Keratinocyte (primary cell): Measurements from ENCODE around the gene TRAPPC10. TPM values are rescaled to one million over a fixed set of nuclear protein-coding genes. Genes with fewer than 3 reads are reported as not detected.

ENCODE experiments used
- DNase-seq: peaks from one replicate; pipeline ENCODE4 v3.0.0-alpha.2; 2011; ENCODE audit warnings: low read depth, missing footprints, low spot score
- FAIRE-seq: peaks from 2 replicates; lab custom pipeline; 2011; peaks lifted over from hg19 to GRCh38; lab: Jason Lieb, UNC
- H2AFZ ChIP-seq: 2 replicates; pipeline ENCODE4 v1.6.0; 2012; ENCODE audit warnings: low read length, control low read depth, inconsistent platforms; ENCODE audit not compliant: control insufficient read depth
- H3K27ac ChIP-seq: 2 replicates; pipeline ENCODE4 v1.5.1; 2011; ENCODE audit warnings: low read length; ENCODE audit not compliant: control insufficient read depth, insufficient read depth
- H3K27me3 ChIP-seq: 3 replicates; pipeline ENCODE4 v1.6.0; 2011; ENCODE audit warnings: low read length; ENCODE audit not compliant: control insufficient read depth, insufficient read depth; ENCODE audit errors: extremely low read depth
- H3K36me3 ChIP-seq, 2 experiments: 2 replicates in 1 of 2; 3 replicates in 1 of 2; pipeline ENCODE4 v1.5.1; 2011; ENCODE audit warnings: low read length in 2 of 2, mild to moderate bottlenecking in 1 of 2; ENCODE audit not compliant: control insufficient read depth in 2 of 2, insufficient read depth in 2 of 2; ENCODE audit errors: extremely low read depth in 1 of 2
- H3K4me1 ChIP-seq: 3 replicates; pipeline ENCODE4 v1.5.1; 2011; ENCODE audit warnings: low read length; ENCODE audit not compliant: control insufficient read depth, insufficient read depth; ENCODE audit errors: extremely low read depth
- H3K4me2 ChIP-seq: 3 replicates; pipeline ENCODE4 v1.6.0; 2011; ENCODE audit warnings: low read depth, low read length; ENCODE audit not compliant: control insufficient read depth, insufficient read depth; ENCODE audit errors: extremely low read depth
- H3K4me3 ChIP-seq, 3 experiments: fragments of 200-600 bp in 1 of 3; sonication (generic) in 1 of 3; 2 replicates in 2 of 3; 3 replicates in 1 of 3; pipeline ENCODE4 v1.5.1; 2011 to 2016; ENCODE audit warnings: low read length in 3 of 3, mild to moderate bottlenecking in 3 of 3, control low read depth in 2 of 3, inconsistent platforms in 1 of 3, low read depth in 1 of 3, mixed read lengths in 1 of 3, mixed run types in 1 of 3, moderate library complexity in 1 of 3; ENCODE audit not compliant: control insufficient read depth in 2 of 3, insufficient read depth in 2 of 3; ENCODE audit errors: extremely low read depth in 1 of 3
- H3K79me2 ChIP-seq: 2 replicates; pipeline ENCODE4 v1.6.0; 2012; ENCODE audit warnings: low read length; ENCODE audit not compliant: control insufficient read depth, insufficient read depth
- H3K9ac ChIP-seq: 3 replicates; pipeline ENCODE4 v1.6.0; 2011; ENCODE audit warnings: low read length; ENCODE audit not compliant: control insufficient read depth, insufficient read depth; ENCODE audit errors: extremely low read depth
- H3K9me1 ChIP-seq: 3 replicates; pipeline ENCODE4 v1.6.0; 2011; ENCODE audit warnings: low read length; ENCODE audit not compliant: control insufficient read depth, insufficient read depth; ENCODE audit errors: extremely low read depth
- H3K9me3 ChIP-seq: 2 replicates; pipeline ENCODE4 v1.5.1; 2012; ENCODE audit warnings: low read depth, low read length; ENCODE audit not compliant: control insufficient read depth
- H4K20me1 ChIP-seq: 3 replicates; pipeline ENCODE4 v1.6.0; 2011; ENCODE audit warnings: low read length; ENCODE audit not compliant: control insufficient read depth, insufficient read depth; ENCODE audit errors: extremely low read depth
- EZH2 ChIP-seq: IDR thresholded peaks from one replicate; pipeline ENCODE4 v1.6.1; 2012; ENCODE audit warnings: inconsistent platforms, mild to moderate bottlenecking, low read length, moderate library complexity
- dilution Hi-C: fragments of 300-500 bp; cut with MboI; formaldehyde crosslinking; loops from one replicate; pipeline ENCODE4 v1.7.0; 2020; ENCODE audit warnings: low sequenced_read_pairs; ENCODE audit not compliant: extremely low pct_ligation_motif_present
- polyA plus RNA-seq, 5 experiments: library from polyadenylated mRNA; depleted of rRNA in 3 of 5; stranded (reverse) in 3 of 5; stranded (forward) in 1 of 5; unstranded in 1 of 5; fragments of >200 nt; gene quantifications; 1 replicate in 1 of 5; 2 replicates in 3 of 5; 3 replicates in 1 of 5; pipeline versions ENCODE4 v1.2.1 to v1.2.3, GENCODE V29; 2011 to 2012; ENCODE audit warnings: missing spikeins in 2 of 5, low read depth in 1 of 5, low replicate concordance in 1 of 5
- TF ChIP-seq, protein P1 (sequence below), 3 experiments: IDR thresholded peaks in 1 of 3; conservative IDR thresholded peaks in 1 of 3; optimal IDR thresholded peaks in 1 of 3; 2 replicates in 2 of 3; 3 replicates in 1 of 3; pipeline versions ENCODE3 to v1.5.1; 2011; ENCODE audit warnings: low read length in 3 of 3, mild to moderate bottlenecking in 3 of 3, moderate library complexity in 2 of 3, control low read depth in 1 of 3, inconsistent platforms in 1 of 3; ENCODE audit not compliant: insufficient read depth in 2 of 3; ENCODE audit errors: extremely low read depth in 1 of 3

The TRAPPC10 gene
- polyA plus RNA-seq, 1 donor (not counting 4 experiments of a cell fraction or from before 2014, with no cell fraction given): 21.6 TPM

- DNase-seq (no peak), FAIRE-seq (no peak)
- Histone ChIP-seq H4K20me1 (no peaks in the 10 kb centered on the region), H3K4me2 (no peak overlapping the region), H3K9ac (no peak overlapping the region), H3K9me3 (no peaks in the 10 kb centered on the region), H3K4me3 (no peak overlapping the region), H3K27ac (no peak overlapping the region), H3K9me1 (no peaks in the 10 kb centered on the region), H3K27me3 (peaks cover 9% of the 10 kb centered on the region), H3K4me1 (no peaks in the 10 kb centered on the region), H3K36me3 (no peaks in the 10 kb centered on the region), H3K79me2 (no peaks in the 10 kb centered on the region), H2AFZ (no peak overlapping the region)
- TF ChIP-seq EZH2: no peak
- TF ChIP-seq, protein P1, sequence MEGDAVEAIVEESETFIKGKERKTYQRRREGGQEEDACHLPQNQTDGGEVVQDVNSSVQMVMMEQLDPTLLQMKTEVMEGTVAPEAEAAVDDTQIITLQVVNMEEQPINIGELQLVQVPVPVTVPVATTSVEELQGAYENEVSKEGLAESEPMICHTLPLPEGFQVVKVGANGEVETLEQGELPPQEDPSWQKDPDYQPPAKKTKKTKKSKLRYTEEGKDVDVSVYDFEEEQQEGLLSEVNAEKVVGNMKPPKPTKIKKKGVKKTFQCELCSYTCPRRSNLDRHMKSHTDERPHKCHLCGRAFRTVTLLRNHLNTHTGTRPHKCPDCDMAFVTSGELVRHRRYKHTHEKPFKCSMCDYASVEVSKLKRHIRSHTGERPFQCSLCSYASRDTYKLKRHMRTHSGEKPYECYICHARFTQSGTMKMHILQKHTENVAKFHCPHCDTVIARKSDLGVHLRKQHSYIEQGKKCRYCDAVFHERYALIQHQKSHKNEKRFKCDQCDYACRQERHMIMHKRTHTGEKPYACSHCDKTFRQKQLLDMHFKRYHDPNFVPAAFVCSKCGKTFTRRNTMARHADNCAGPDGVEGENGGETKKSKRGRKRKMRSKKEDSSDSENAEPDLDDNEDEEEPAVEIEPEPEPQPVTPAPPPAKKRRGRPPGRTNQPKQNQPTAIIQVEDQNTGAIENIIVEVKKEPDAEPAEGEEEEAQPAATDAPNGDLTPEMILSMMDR (optimal IDR thresholded peaks at IDR 0.05 in 1 of 3, IDR thresholded peaks at IDR 0.05 in 1 of 3, conservative IDR thresholded peaks at IDR 0.05 in 1 of 3; ENCODE audit: extremely low read depth in 1 of 3, insufficient read depth in 2 of 3, low read length in 3 of 3): no peak
- dilution Hi-C loops: no loop called here
Observed at GRCh38 chr21:43988016-43988415, 24.1 kb upstream of the TRAPPC10 start.

DNA sequence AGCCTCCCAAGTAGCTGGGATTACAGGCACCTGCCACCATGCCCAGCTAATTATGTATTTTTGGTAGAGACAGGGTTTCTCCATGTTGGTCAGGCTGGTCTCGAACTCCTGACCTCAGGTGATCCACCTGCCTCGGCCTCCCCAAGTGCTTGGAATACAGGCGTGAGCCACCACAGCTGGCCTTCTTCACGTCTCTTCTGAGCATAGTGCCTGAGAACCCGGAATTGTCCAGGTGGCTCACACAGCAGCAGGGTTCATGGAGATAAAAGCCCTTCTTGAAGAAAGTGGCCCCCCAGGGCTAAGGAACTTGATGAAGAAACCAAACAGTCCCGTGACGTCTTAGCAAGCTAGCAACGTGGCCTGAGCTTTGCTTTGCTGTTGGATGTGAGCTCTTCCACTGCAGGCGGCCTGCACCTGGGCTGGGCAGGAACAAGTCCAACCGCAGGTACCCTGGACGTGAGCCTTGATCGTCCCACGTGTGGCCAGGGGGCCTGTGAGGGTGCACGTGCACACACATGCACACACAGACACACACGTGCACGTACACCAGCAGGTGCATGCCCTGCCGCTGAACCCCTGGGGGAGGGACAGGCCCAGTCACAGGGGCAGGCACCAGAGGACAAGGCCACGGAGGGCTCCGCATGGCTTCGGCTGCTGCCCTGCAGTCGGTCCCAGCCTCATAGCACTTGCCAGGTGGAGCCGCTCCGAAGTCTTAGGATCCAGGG is 23.4 kb upstream of the TRAPPC10 start:
- dilution Hi-C loops: no loop called here
- H4K20me1 ChIP-seq: no peaks in the 10 kb centered on the region
- H3K4me1 ChIP-seq: no peaks in the 10 kb centered on the region
- no peaks in the 10 kb centered on the region for H3K36me3 ChIP-seq
- TF ChIP-seq, protein P1 (optimal IDR thresholded peaks at IDR 0.05 in 1 of 3, IDR thresholded peaks at IDR 0.05 in 1 of 3, conservative IDR thresholded peaks at IDR 0.05 in 1 of 3; ENCODE audit: extremely low read depth in 1 of 3, insufficient read depth in 2 of 3, low read length in 3 of 3): no peak
- no peak for TF ChIP-seq EZH2
- H3K27ac ChIP-seq: no peak overlapping the region
- DNase-seq (no peak), FAIRE-seq (no peak)
- no peaks in the 10 kb centered on the region for H3K9me1 ChIP-seq
- H3K79me2 ChIP-seq: no peaks in the 10 kb centered on the region
- H2AFZ ChIP-seq: no peak overlapping the region
- no peak overlapping the region for H3K9ac ChIP-seq
- H3K4me3 ChIP-seq: no peak overlapping the region
- H3K27me3 ChIP-seq: peaks cover 9% of the 10 kb centered on the region
- no peaks in the 10 kb centered on the region for H3K9me3 ChIP-seq
- H3K4me2 ChIP-seq: no peak overlapping the region
